ENCODE data around the gene CPZ.

The CPZ gene

DNA sequence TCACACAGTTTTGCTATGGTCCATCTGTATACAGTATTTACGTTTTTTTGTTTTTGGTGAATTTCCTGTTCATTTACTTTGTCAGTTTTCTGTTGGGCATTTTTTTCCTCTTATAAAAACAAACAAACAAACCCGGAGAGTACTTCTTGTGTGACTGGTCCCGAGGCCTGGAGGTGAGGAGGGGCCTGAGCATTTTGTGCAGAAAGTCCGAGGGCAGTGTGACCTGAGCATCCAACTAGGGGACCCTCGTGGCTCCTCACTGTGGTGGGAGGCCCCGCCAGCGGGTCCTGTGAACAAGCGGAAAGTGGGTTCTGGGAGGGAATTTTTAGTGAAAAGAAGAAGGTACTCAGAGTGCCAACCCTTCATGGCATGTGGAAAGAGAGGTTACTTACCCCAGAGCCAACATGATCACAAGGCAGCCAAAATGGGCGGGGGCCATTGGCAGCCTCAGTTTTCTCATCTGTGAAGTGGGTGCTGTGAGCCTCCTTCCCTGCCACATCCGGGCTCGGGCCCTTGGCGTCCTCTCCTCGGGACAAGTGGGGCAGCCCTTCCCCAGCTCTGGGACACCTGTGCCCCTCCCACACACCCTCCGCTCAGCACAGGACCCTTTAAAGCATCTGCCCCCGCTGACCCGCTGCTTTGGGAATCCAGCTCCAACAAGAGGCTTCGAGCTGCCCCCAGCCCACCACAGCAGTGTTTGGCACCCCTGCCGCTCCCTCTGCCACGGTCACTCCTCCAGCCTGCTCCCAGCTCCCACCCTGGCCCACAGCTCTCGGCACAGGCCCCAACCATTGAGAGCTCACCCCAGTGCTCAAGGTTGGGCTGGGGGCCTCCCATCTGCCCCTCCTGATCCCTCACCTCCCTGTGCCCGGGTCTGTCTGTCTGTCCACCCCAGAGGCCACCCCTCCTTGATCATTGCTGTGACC, 35.2 kb upstream of the CPZ start:
- POLR2A ChIA-PET: no interaction called here
- TF ChIP-seq ZNF394 (tag by site-specific recombination; IDR thresholded peaks at IDR 0.05; ENCODE audit: borderline replicate concordance): no peak
- no peak for TF ChIP-seq ZNF416 (tag by site-specific recombination; IDR thresholded peaks at IDR 0.05)
- no peak for TF ChIP-seq KLF8 (tag by site-specific recombination; IDR thresholded peaks at IDR 0.05)
- no peak for TF ChIP-seq ZBTB11 (tag by site-specific recombination; conservative IDR thresholded peaks at IDR 0.05; ENCODE audit: low read depth)
- TF ChIP-seq ZNF558 (tag by site-specific recombination; IDR thresholded peaks at IDR 0.05): no peak
- no peak for TF ChIP-seq ZNF624 (tag by site-specific recombination; IDR thresholded peaks at IDR 0.05)
- TF ChIP-seq MZF1 (tag by site-specific recombination; IDR thresholded peaks at IDR 0.05; ENCODE audit: borderline replicate concordance): no peak
- TF ChIP-seq ZNF398 (tag by site-specific recombination; IDR thresholded peaks at IDR 0.05): no peak
- no peak for TF ChIP-seq ZNF510 (tag by site-specific recombination; IDR thresholded peaks at IDR 0.05; ENCODE audit: insufficient replicate concordance)
- TF ChIP-seq ZNF26 (tag by site-specific recombination; IDR thresholded peaks at IDR 0.05): no peak
- no peak for TF ChIP-seq SCRT1 (tag by site-specific recombination; IDR thresholded peaks at IDR 0.05; ENCODE audit: borderline replicate concordance)
- CTCF ChIA-PET: interaction anchor here (0.6 kb wide), 1 partner anchor 29 kb away, joined by 8 read pairs; no protein-coding TSS in a partner anchor
- Histone ChIP-seq H3K36me3 (ENCODE audit: control insufficient read depth in 2 of 2, insufficient read depth in 1 of 2, low read length in 2 of 2) (no peaks in the 10 kb centered on the region), H3K4me1 (ENCODE audit: control insufficient read depth, insufficient read depth, low read length) (no peaks in the 10 kb centered on the region), H3K9me3 (ENCODE audit: control insufficient read depth, insufficient read depth, low read depth, low read length) (no peaks in the 10 kb centered on the region), H3K4me3 (ENCODE audit: low read depth, low read length) (no peak overlapping the region), H3K27ac (ENCODE audit: extremely low read depth, low read depth, low read length) (no peak overlapping the region)

- POLR2A ChIA-PET: no interaction called here
- no peaks in the 10 kb centered on the region for H3K9me3 ChIP-seq (ENCODE audit: control insufficient read depth, insufficient read depth, low read depth, low read length)
- CTCF ChIA-PET: no interaction called here
- no peaks in the 10 kb centered on the region for H3K36me3 ChIP-seq (ENCODE audit: control insufficient read depth in 2 of 2, insufficient read depth in 1 of 2, low read length in 2 of 2)
- no peak overlapping the region for H3K27ac ChIP-seq (ENCODE audit: extremely low read depth, low read depth, low read length)
- no peaks in the 10 kb centered on the region for H3K4me1 ChIP-seq (ENCODE audit: control insufficient read depth, insufficient read depth, low read length)
- no peak overlapping the region for H3K4me3 ChIP-seq (ENCODE audit: low read depth, low read length)
- TF ChIP-seq ZNF510 (tag by site-specific recombination; IDR thresholded peaks at IDR 0.05; ENCODE audit: insufficient replicate concordance): no peak
- TF ChIP-seq ZNF514 (tag by site-specific recombination; IDR thresholded peaks at IDR 0.05): no peak
- no peak for TF ChIP-seq ZNF350 (tag by site-specific recombination; IDR thresholded peaks at IDR 0.05)
- TF ChIP-seq GLIS2 (tag by site-specific recombination; IDR thresholded peaks at IDR 0.05): no peak
- TF ChIP-seq ZNF416 (tag by site-specific recombination; IDR thresholded peaks at IDR 0.05): no peak
- no peak for TF ChIP-seq ZNF239 (tag by site-specific recombination; IDR thresholded peaks at IDR 0.05)
- TF ChIP-seq ZNF223 (tag by site-specific recombination; IDR thresholded peaks at IDR 0.05): no peak
- TF ChIP-seq ZNF580 (tag by site-specific recombination; IDR thresholded peaks at IDR 0.05): no peak
- no peak for TF ChIP-seq ZNF621 (tag by site-specific recombination; IDR thresholded peaks at IDR 0.05)
- no peak for TF ChIP-seq SCRT1 (tag by site-specific recombination; IDR thresholded peaks at IDR 0.05; ENCODE audit: borderline replicate concordance)
- no peak for TF ChIP-seq ZNF629 (tag by site-specific recombination; IDR thresholded peaks at IDR 0.05)
- TF ChIP-seq ZNF529 (tag by site-specific recombination; IDR thresholded peaks at IDR 0.05; ENCODE audit: insufficient replicate concordance): no peak
- TF ChIP-seq ZNF184 (tag by site-specific recombination; IDR thresholded peaks at IDR 0.05): no peak
- TF ChIP-seq, protein P1, sequence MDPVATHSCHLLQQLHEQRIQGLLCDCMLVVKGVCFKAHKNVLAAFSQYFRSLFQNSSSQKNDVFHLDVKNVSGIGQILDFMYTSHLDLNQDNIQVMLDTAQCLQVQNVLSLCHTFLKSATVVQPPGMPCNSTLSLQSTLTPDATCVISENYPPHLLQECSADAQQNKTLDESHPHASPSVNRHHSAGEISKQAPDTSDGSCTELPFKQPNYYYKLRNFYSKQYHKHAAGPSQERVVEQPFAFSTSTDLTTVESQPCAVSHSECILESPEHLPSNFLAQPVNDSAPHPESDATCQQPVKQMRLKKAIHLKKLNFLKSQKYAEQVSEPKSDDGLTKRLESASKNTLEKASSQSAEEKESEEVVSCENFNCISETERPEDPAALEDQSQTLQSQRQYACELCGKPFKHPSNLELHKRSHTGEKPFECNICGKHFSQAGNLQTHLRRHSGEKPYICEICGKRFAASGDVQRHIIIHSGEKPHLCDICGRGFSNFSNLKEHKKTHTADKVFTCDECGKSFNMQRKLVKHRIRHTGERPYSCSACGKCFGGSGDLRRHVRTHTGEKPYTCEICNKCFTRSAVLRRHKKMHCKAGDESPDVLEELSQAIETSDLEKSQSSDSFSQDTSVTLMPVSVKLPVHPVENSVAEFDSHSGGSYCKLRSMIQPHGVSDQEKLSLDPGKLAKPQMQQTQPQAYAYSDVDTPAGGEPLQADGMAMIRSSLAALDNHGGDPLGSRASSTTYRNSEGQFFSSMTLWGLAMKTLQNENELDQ (tag by site-specific recombination; IDR thresholded peaks at IDR 0.05; ENCODE audit: low read depth): no peak
Measured at GRCh38 chr4:8558080-8558960, 34.2 kb upstream of the CPZ start.

Data from HEK293 (cell line).